ENCODE measurements around the gene MATCAP1.
A peak's percentile ranks its signal among the peaks of the same experiment; 100 is the strongest.

Gene MATCAP1

GRCh38 chr16:67208154-67208896 is 24.6 kb upstream of the MATCAP1 start:
- DNase-seq (ENCODE audit: low read depth in 2 of 2): no peak

DNA sequence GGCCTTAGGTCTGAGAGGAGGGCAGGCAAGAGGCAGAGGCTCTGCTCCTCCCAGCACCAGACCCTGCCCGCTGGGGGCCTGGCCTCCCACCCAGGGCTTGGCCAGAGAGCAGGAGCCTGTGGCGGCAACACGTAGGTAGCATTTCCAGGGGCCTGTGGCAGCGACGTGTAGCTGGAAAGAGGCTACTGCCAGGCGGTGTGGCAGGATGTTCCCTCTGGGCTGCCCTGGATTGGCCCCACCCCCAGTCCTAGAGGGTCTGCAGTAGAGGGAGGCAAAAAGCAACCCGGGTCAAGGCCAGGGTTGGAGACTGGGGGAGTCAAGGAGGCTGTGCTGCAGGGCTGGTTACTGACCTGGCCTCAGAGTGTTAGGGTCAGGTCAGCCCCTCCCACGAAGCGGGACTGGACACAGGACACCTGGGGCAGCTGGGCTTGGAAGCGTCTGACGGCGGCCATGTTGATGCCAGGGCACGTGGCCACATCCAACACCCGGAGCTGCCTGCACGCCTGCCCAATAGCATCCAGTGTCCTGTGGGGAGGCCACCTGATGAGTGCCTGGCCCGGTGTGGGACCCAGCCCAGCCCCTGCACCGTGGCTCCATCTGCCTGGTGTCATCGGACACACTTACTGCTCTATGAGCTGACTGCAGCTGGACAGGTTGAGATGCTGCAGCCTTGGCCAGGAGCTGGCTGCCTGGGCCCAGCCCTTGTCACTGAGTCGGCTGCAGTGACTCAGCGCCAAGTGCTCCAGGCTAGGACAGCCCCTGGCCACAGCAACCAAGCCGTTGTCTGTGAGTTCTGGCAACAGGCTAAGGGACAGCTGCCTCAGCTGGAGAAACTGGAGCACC is 23.7 kb upstream of the MATCAP1 start:
- DNase-seq (ENCODE audit: low read depth in 2 of 2): no peak

GRCh38 chr16:67206838-67207248 is 23.1 kb upstream of the MATCAP1 start:
- no peak for DNase-seq (ENCODE audit: low read depth in 2 of 2)

GRCh38 chr16:67206129-67206837 is 22.5 kb upstream of the MATCAP1 start:
- DNase-seq (ENCODE audit: low read depth in 2 of 2): no peak

DNA sequence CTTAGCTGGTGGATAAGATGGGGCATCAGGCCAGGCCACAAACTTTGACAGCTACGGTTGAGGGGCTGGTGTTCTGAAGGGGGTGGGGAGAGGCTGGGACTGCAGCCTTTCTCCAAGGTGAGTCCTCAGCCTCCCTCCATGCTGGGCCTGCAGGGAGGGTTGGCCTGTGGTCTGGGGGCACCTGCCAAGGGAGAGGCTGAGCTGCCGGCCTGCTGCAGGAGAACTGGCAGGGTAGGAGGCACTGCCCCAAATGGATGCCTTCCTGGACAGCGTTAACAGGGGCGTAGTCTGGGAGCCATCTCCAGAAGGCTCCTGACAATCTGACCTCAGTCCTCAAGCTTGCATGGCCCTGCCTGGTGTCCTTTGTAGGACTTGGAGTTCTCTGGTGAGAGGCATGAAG is 20.3 kb upstream of the MATCAP1 start:
- DNase-seq (ENCODE audit: low read depth in 2 of 2): no peak

DNA sequence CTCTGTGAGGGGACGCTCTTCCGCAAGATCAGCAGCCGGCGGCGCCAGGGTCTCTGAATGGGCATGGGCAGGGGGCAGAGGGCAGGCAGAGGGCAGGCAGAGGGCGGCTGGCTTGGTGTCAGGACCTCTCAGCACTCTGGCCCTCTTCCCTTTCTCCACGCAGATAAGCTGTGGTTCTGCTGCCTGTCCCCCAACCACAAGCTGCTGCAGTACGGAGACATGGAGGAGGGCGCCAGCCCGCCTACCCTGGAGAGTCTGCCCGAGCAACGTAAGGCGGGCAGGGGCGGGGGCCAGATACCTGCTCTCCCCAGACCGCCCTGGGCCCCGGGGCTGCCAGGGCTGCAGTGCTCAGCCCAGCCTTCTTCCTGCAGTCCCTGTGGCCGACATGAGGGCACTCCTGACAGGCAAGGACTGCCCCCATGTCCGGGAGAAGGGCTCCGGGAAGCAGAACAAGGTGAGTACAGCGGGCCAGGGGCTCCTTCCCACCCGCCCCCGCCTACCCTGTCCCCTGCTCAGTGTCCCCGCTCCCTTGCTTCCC is 19.3 kb upstream of the MATCAP1 start:
- DNase-seq (ENCODE audit: low read depth in 2 of 2): no peak

DNA sequence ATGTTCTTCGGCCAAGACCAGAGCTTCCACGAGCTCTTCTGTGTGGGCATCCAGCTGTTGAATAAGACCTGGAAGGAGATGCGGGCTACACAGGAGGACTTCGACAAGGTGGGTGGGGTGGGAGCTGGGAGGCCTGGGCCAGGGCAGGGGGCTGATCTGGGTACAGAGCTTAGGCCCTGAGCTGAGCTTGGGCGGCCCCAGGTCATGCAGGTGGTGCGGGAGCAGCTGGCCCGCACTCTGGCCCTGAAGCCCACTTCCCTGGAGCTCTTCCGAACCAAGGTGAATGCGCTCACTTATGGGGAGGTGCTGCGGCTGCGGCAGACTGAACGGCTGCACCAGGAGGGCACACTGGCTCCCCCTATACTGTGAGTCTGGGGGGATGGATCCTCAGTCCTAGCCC is 18.7 kb upstream of the MATCAP1 start:
- DNase-seq (ENCODE audit: low read depth in 2 of 2): no peak

GRCh38 chr16:67201411-67202345 is 17.9 kb upstream of the MATCAP1 start:
- DNase-seq (ENCODE audit: low read depth in 2 of 2): no peak

DNA sequence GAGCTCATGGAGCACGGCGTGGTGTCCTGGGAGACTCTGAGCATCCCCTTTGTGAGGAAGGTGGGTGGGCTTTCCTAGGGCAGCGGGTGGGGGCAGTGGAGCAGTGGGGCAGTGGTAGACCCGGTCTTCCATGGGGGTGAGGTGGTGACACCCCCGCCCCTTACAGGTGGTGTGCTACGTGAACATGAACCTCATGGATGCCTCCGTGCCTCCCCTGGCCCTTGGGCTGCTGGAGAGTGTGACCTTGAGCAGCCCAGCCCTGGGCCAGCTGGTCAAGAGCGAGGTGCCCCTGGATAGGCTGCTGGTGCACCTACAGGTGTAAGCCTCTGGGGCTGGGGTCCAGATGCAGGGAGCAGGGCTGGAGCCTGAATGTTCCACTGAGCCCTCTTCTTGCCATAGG is 16.7 kb upstream of the MATCAP1 start:
- no peak for DNase-seq (ENCODE audit: low read depth in 2 of 2)

DNA sequence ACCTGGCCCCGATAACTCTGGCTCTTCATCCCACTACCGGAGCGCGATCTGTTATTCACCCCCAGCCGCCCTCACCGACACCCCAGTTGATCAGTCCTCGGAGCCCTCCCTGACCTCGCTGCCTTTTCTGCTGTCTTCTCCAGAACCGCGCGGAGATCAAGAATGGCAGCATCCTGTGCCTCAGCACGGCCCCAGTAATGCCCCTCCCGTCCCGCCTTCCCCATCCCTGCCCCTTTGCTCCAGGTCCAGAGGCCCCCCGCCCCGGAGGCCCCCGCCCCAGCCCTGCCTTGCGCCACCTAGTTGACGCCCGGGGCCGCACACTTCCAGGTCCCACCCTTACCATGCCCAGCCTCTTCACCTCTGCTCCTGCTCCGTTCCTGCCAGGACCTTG is 16.0 kb upstream of the MATCAP1 start:
- DNase-seq (ENCODE audit: low read depth in 2 of 2): no peak

DNA sequence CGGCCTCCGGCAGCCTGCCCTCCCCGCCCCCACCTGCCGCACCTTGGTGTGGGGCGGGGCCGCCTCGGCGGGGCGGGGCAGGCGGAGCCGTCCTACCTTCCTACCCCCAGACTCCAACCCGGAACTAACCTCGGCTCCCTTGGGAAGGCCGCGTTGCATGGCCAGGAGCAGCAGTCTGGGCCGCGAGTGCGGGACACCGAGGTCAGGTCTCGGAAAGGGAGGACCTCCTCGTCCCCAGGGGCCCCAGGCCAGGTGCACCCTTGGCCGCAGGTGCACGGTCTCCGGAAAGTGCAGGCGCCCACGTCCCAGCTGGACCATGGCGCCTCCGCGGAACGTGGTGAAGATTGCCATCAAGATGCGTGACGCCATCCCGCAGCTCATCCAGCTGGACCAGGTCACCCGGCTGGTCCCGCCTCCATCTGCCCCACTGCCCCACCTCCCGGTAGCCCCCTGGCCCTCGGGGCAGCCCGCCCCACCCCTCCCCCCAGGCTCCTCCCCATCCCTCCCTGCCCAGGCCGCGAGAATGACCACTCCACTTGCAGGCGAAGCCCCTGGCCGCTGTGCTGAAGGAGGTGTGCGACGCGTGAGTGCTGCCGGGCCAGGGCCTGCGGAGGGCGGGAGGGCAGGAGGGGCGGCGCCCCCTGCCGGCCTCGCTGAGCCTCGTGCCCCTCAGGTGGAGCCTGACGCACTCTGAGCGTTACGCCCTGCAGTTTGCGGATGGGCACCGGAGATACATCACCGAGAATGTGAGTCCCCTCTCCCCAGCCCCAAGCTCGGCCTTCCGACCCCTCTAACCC is 15.4 kb upstream of the MATCAP1 start, which contains the start of gene ELMO3:
TSS of gene ELMO3 (plus strand) at position 121 of the 797 bp plus-strand sequence. CDS start at position 317, 196 bp downstream.
- no peak for DNase-seq (ENCODE audit: low read depth in 2 of 2)

- DNase-seq (ENCODE audit: low read depth in 2 of 2): no peak
Measured at GRCh38 chr16:67198238-67198734, 14.5 kb upstream of the MATCAP1 start.

- DNase-seq (ENCODE audit: low read depth in 2 of 2): no peak
Measured at GRCh38 chr16:67197704-67198103, 13.9 kb upstream of the MATCAP1 start.

- DNase-seq (ENCODE audit: low read depth in 2 of 2): no peak
Measured at GRCh38 chr16:67196881-67197280, 13.1 kb upstream of the MATCAP1 start.

- no peak for DNase-seq (ENCODE audit: low read depth in 2 of 2)
Measured at GRCh38 chr16:67195676-67196075, 11.9 kb upstream of the MATCAP1 start.

- no peak for DNase-seq (ENCODE audit: low read depth in 2 of 2)
Measured at GRCh38 chr16:67194260-67194659, 10.5 kb upstream of the MATCAP1 start.

DNA sequence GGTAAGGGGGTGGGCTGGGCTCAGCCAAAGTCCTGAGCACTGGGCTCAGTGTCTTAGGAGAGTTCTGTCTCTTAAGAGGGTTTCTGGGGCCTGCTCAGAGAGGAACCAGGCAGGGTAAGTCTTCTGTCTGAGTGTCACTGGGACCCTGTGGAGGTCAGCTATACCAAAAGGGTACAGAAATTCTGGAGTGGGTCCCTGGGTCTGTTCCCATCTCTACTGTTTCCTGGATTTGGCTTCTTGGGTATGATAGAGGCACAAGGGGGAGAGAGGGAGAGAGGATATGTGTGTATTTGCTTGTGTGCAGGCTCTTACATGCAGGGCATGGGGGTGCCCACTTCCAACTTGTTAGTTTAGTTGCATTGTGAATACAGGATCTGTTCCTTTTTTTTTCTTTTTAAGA is 9.8 kb upstream of the MATCAP1 start:
- DNase-seq (ENCODE audit: low read depth in 2 of 2): no peak

- DNase-seq (ENCODE audit: low read depth in 2 of 2): no peak
Measured at GRCh38 chr16:67192781-67193361, 9.1 kb upstream of the MATCAP1 start.

DNA sequence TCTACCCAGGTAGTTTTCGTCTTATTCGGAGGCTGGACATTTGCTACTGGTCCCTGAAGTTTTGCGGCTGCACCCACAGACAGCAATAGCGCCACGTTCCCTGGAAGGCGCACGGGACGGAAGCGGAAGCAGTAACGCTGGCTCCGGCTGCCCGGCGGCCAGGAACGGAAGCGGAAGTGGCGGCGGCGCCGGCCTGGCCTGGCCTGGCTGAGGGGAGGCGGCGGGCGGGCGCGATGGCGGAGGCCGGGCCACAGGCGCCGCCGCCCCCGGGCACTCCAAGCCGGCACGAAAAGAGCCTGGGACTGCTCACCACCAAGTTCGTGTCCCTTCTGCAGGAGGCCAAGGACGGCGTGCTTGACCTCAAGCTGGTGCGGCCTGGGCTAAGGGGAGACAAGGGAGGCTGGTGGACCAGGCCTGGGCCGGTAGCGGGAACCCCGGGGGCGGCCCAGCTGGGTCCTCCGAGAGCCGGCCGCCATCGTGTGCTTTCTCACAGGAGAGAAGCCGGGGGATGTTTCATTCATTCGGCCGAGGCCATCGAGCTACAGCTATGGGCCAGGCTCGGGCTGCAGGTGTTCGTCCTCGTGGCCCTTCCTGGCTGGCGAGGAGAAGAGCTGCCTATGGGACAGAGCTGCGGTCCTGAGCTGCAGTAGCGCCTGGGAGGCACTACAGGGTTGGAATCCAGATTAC is 8.4 kb upstream of the MATCAP1 start, which contains the start of gene E2F4:
TSS of gene E2F4 (plus strand) at position 161 of the 687 bp plus-strand sequence. CDS start at position 234, 73 bp downstream.
- peak; percentile 73 to 76 for DNase-seq (ENCODE audit: low read depth in 2 of 2)

Data from activated CD8-positive, alpha-beta memory T cell treated with anti-CD3 and anti-CD28 coated beads for 4 hours (primary cell).